IMR-90 (cell line): ENCODE measurements around the gene RBPJ. TPM values are rescaled to one million over a fixed set of nuclear protein-coding genes. Genes with fewer than 3 reads are reported as not detected.
A peak's percentile ranks its signal among the peaks of the same experiment; 100 is the strongest.

Source experiments
- ATAC-seq: fragments of 200-7000 bp; cut with Tn5 transposase; 2 replicates; pipeline ENCODE4 v1.9.1; 2020; ENCODE audit warnings: low read depth, mild to moderate bottlenecking, moderate library complexity
- BruUV-seq: library from RNA; stranded (reverse); fragments of 400-500 nt; replicated peaks from 2 replicates; lab custom pipeline; 2021; lab: Mats Ljungman, UMichigan
- CTCF ChIA-PET: fragments of 300-600 bp; formaldehyde crosslinking; extraction: SDS; loops from one replicate; lab custom pipeline; 2021; ENCODE audit warnings: antibody characterized with exemption; lab: Yijun Ruan, JAX
- POLR2A ChIA-PET: fragments of 300-600 bp; sonication (Branson Sonifier 250); formaldehyde crosslinking; loops from one replicate; lab custom pipeline; 2022; ENCODE audit warnings: antibody characterized with exemption; ENCODE audit not compliant: unreplicated experiment; lab: Charles Lee
- DNase-seq: peaks from one replicate; pipeline ENCODE4 v3.0.0; 2013
- H2AFZ ChIP-seq: replicated peaks from 2 replicates; pipeline ENCODE3; 2013; ENCODE audit warnings: low read length, mild to moderate bottlenecking; ENCODE audit not compliant: poor library complexity
- H2AK5ac ChIP-seq: 2 replicates; pipeline ENCODE4 v1.6.1; 2013; ENCODE audit warnings: low read depth, low read length, inconsistent platforms
- H2AK9ac ChIP-seq: replicated peaks from 2 replicates; pipeline ENCODE3; 2013; ENCODE audit warnings: mild to moderate bottlenecking, low read depth, low read length, moderate library complexity; ENCODE audit not compliant: poor library complexity
- H2BK120ac ChIP-seq: 2 replicates; pipeline ENCODE4 v1.6.1; 2013; ENCODE audit warnings: low read depth, low read length, inconsistent platforms
- H2BK15ac ChIP-seq: 3 replicates; pipeline ENCODE4 v1.6.1; 2013; ENCODE audit warnings: low read depth, low read length, inconsistent platforms
- H2BK20ac ChIP-seq: 2 replicates; pipeline ENCODE4 v1.6.1; 2013; ENCODE audit warnings: low read depth, mild to moderate bottlenecking, inconsistent platforms, low read length, moderate library complexity
- H2BK5ac ChIP-seq: 2 replicates; pipeline ENCODE4 v1.6.1; 2013; ENCODE audit warnings: mild to moderate bottlenecking, low read depth, low read length, inconsistent platforms; ENCODE audit not compliant: poor library complexity, severe bottlenecking
- H3K14ac ChIP-seq: replicated peaks from 2 replicates; pipeline ENCODE4 v1.6.1; 2013; ENCODE audit warnings: low read depth, low read length, inconsistent platforms
- H3K18ac ChIP-seq: 2 replicates; pipeline ENCODE4 v1.6.1; 2013; ENCODE audit warnings: low read depth, low read length, control low read depth
- H3K23ac ChIP-seq: 2 replicates; pipeline ENCODE4 v1.6.1; 2013; ENCODE audit warnings: low read depth, low read length, inconsistent platforms
- H3K27ac ChIP-seq: 2 replicates; pipeline ENCODE4 v1.5.1; 2013; ENCODE audit warnings: mild to moderate bottlenecking, control low read depth, low read length; ENCODE audit not compliant: insufficient read depth
- H3K27me3 ChIP-seq: 2 replicates; pipeline ENCODE4 v1.6.1; 2013; ENCODE audit warnings: low read length; ENCODE audit not compliant: control insufficient read depth, insufficient read depth
- H3K36me3 ChIP-seq: 2 replicates; pipeline ENCODE4 v1.6.1; 2013; ENCODE audit warnings: low read length, mixed read lengths; ENCODE audit not compliant: control insufficient read depth, insufficient read depth
- H3K4ac ChIP-seq: 2 replicates; pipeline ENCODE4 v1.6.1; 2013; ENCODE audit warnings: low read depth, low read length, inconsistent platforms
- H3K4me1 ChIP-seq: 2 replicates; pipeline ENCODE4 v1.6.1; 2013; ENCODE audit warnings: low read length, mixed read lengths; ENCODE audit not compliant: control insufficient read depth, insufficient read depth
- H3K4me2 ChIP-seq: 2 replicates; pipeline ENCODE4 v1.6.1; 2013; ENCODE audit warnings: low read depth, mild to moderate bottlenecking, control low read depth, low read length, moderate library complexity
- H3K4me3 ChIP-seq: 2 replicates; pipeline ENCODE4 v1.5.1; 2013; ENCODE audit warnings: low read depth, mild to moderate bottlenecking, control low read depth, low read length, moderate library complexity; ENCODE audit not compliant: insufficient read depth
- H3K56ac ChIP-seq: 2 replicates; pipeline ENCODE4 v1.6.1; 2013; ENCODE audit warnings: low read length, inconsistent platforms; ENCODE audit not compliant: insufficient read depth; ENCODE audit errors: extremely low read depth
- H3K79me1 ChIP-seq, 2 experiments: 2 replicates each; pipeline ENCODE4 v1.6.1; 2013; ENCODE audit warnings: low read length in 2 of 2, inconsistent platforms in 1 of 2, low read depth in 1 of 2
- H3K9ac ChIP-seq: 2 replicates; pipeline ENCODE4 v1.6.1; 2013; ENCODE audit warnings: low read depth, low read length, control low read depth
- H3K9me1 ChIP-seq: 2 replicates; pipeline ENCODE4 v1.6.1; 2013; ENCODE audit warnings: low read length, inconsistent platforms; ENCODE audit not compliant: insufficient read depth
- H3K9me3 ChIP-seq: 2 replicates; pipeline ENCODE4 v1.6.1; 2013; ENCODE audit warnings: low read length; ENCODE audit not compliant: control insufficient read depth, insufficient read depth
- H4K20me1 ChIP-seq: 2 replicates; pipeline ENCODE4 v1.6.1; 2013; ENCODE audit warnings: low read length, inconsistent platforms; ENCODE audit not compliant: insufficient read depth
- H4K5ac ChIP-seq: 2 replicates; pipeline ENCODE4 v1.6.1; 2013; ENCODE audit warnings: mild to moderate bottlenecking, low read depth, low read length, control low read depth
- H4K8ac ChIP-seq, 2 experiments: 2 replicates each; pipeline ENCODE4 v1.6.1; 2013; ENCODE audit warnings: low read depth in 2 of 2, low read length in 2 of 2, control low read depth in 1 of 2, inconsistent platforms in 1 of 2
- H4K91ac ChIP-seq: 2 replicates; pipeline ENCODE4 v1.6.1; 2013; ENCODE audit warnings: low read depth, low read length, inconsistent platforms; ENCODE audit not compliant: insufficient read depth
- BHLHE40 ChIP-seq: fragments of 150-350 bp; IDR thresholded peaks from 2 replicates; pipeline ENCODE4 v1.6.1; 2016; ENCODE audit warnings: mild to moderate bottlenecking, low read depth, low read length
- MAFK ChIP-seq: IDR thresholded peaks from 2 replicates; pipeline ENCODE4 v1.6.1; 2012; ENCODE audit warnings: low read depth, low read length, improper control_type of control experiment
- NFE2L2 ChIP-seq: fragments of 150-350 bp; IDR thresholded peaks from 2 replicates; pipeline ENCODE4 v1.6.1; 2016; ENCODE audit warnings: low read depth, mild to moderate bottlenecking, low read length
- RAD21 ChIP-seq: IDR thresholded peaks from 2 replicates; pipeline ENCODE4 v1.6.1; 2012; ENCODE audit warnings: low read length, improper control_type of control experiment
- SMC3 ChIP-seq: fragments of 150-350 bp; IDR thresholded peaks from 2 replicates; pipeline ENCODE4 v1.6.1; 2016; ENCODE audit warnings: low read depth, mild to moderate bottlenecking, antibody characterized with exemption, low read length, moderate library complexity
- WGBS, 2 experiments: methylation state at CpG; one replicate each; pipeline versions ENCODE4 v1.1.5 to v1.1.7; 2013; ENCODE audit warnings: missing lambda C conversion rate in 2 of 2; ENCODE audit not compliant: insufficient read length in 1 of 2; ENCODE audit errors: extremely low coverage in 2 of 2; 5-methylcytosine and 5-hydroxymethylcytosine counted together
- dilution Hi-C: fragments of 300-500 bp; cut with HindIII; formaldehyde crosslinking; loops from one replicate; pipeline ENCODE4 v1.14.3; 2018; ENCODE audit warnings: low sequenced_read_pairs; ENCODE audit not compliant: unreplicated experiment
- in situ Hi-C: fragments of 300-500 bp; cut with MboI; formaldehyde crosslinking; loops from 3 replicates; pipeline ENCODE4 v1.14.3; 2019; ENCODE audit warnings: low sequenced_read_pairs, inconsistent platforms, mixed read lengths
- intact Hi-C: fragments of 100-400 bp; cut with micrococcal nuclease; formaldehyde crosslinking; loops from 2 replicates; pipeline ENCODE4 v1.10.0; 2022
- polyA plus RNA-seq, 3 experiments: library from polyadenylated mRNA; depleted of rRNA; stranded (reverse); fragments of >200 nt; gene quantifications; 2 replicates each; pipeline ENCODE4 v1.2.3, GENCODE V29; 2012; ENCODE audit warnings: low replicate concordance in 1 of 3
- total RNA-seq: library from RNA; depleted of rRNA; stranded (reverse); fragments of >200 nt; gene quantifications from 2 replicates; pipeline ENCODE4 v1.2.3, GENCODE V29; 2012
- TF ChIP-seq, protein P1 (sequence below): fragments of 150-350 bp; IDR thresholded peaks from 2 replicates; pipeline ENCODE4 v1.6.1; 2017; ENCODE audit warnings: mild to moderate bottlenecking, antibody characterized with exemption, low read length, low read depth
- TF ChIP-seq, protein P2 (sequence below): fragments of 150-350 bp; IDR thresholded peaks from 2 replicates; pipeline ENCODE4 v1.6.1; 2016; ENCODE audit warnings: low read depth, mild to moderate bottlenecking, low read length, moderate library complexity, borderline replicate concordance
- TF ChIP-seq, protein P3 (sequence below): conservative IDR thresholded peaks from 2 replicates; pipeline ENCODE4 v1.5.1; 2012; ENCODE audit warnings: mild to moderate bottlenecking, low read depth, low read length, improper control_type of control experiment

RBPJ gene
- total and polyA plus RNA-seq, 2 of the 4 experiments (the other 2 are of a cell fraction): 50.3 to 148 TPM

DNA sequence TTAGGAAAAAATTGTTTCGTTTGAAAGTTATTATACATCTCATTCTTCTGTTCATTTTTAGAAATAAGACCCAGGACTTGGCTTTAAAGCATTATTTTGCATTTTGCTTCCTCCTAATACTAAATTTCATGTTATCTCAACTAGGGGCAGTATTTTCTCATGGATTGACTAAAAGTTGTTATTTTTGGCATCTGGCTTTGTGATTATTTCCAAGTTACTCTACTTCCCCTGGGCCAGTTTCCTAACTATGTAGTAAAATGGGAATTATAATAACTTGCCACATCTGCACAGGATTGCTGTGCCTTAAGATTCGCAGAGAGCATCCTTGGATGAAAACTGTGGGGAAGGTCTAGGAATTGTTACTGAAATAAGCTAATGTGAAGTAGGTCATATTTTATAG lies 3.0 kb downstream of the RBPJ start:
- POLR2A ChIA-PET: interaction anchor here (0.6 to 1.4 kb wide), 2 partner anchors 23 to 240 kb away, joined by 3 to 4 read pairs; no protein-coding TSS in a partner anchor
- H3K9ac ChIP-seq: no peak overlapping the region; the same call in 1 of the 2 replicates
- in situ Hi-C loops: loop anchor here (5.0 to 10.0 kb wide), 4 partner anchors 149 to 401 kb away; no protein-coding TSS in a partner anchor

More for the DNA sequence above, 3.0 kb downstream of the RBPJ start:
- H4K91ac ChIP-seq: no peak overlapping the region; the same call in 1 of the 2 replicates
- H4K20me1 ChIP-seq: peaks cover 57% of the 10 kb centered on the region
- H3K56ac ChIP-seq: no peak overlapping the region
- no peak overlapping the region for H3K4me3 ChIP-seq
- no peak overlapping the region for H4K8ac ChIP-seq
- no peak overlapping the region for H2AK9ac ChIP-seq
- H4K5ac ChIP-seq: no peak overlapping the region
- H3K79me1 ChIP-seq: peaks cover 3 to 44% of the 10 kb centered on the region in 2 experiments; a peak in 2 of 4 replicates
- no peak overlapping the region for H2BK120ac ChIP-seq
- no peaks in the 10 kb centered on the region for H3K36me3 ChIP-seq
- CTCF ChIA-PET: interaction anchor here (0.6 kb wide), 1 partner anchor 257 kb away, joined by 5 read pairs; no protein-coding TSS in a partner anchor
- peak overlapping the region; percentile 14; the same call in 1 of the 2 replicates for H3K23ac ChIP-seq
- no peak overlapping the region for H2BK15ac ChIP-seq
- no CpG with 5 or more reads among the region's 2 CpGs for WGBS, 2 experiments
- H3K4ac ChIP-seq: no peak overlapping the region
- H3K18ac ChIP-seq: no peak overlapping the region
- ATAC-seq (no peak), DNase-seq (peak; percentile 68)
- peak overlapping the region; percentile 78 for H3K4me2 ChIP-seq
- H3K4me1 ChIP-seq: peaks cover 9% of the 10 kb centered on the region
- no peak overlapping the region for H2AFZ ChIP-seq
- no peak overlapping the region for H2BK20ac ChIP-seq
- no peak for TF ChIP-seq BHLHE40
- TF ChIP-seq MAFK: no peak
- TF ChIP-seq, protein P1, sequence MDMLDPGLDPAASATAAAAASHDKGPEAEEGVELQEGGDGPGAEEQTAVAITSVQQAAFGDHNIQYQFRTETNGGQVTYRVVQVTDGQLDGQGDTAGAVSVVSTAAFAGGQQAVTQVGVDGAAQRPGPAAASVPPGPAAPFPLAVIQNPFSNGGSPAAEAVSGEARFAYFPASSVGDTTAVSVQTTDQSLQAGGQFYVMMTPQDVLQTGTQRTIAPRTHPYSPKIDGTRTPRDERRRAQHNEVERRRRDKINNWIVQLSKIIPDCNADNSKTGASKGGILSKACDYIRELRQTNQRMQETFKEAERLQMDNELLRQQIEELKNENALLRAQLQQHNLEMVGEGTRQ: no peak
- TF ChIP-seq RAD21: peak; percentile 13
- TF ChIP-seq, protein P2, sequence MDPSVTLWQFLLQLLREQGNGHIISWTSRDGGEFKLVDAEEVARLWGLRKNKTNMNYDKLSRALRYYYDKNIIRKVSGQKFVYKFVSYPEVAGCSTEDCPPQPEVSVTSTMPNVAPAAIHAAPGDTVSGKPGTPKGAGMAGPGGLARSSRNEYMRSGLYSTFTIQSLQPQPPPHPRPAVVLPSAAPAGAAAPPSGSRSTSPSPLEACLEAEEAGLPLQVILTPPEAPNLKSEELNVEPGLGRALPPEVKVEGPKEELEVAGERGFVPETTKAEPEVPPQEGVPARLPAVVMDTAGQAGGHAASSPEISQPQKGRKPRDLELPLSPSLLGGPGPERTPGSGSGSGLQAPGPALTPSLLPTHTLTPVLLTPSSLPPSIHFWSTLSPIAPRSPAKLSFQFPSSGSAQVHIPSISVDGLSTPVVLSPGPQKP: no peak
- TF ChIP-seq, protein P3, sequence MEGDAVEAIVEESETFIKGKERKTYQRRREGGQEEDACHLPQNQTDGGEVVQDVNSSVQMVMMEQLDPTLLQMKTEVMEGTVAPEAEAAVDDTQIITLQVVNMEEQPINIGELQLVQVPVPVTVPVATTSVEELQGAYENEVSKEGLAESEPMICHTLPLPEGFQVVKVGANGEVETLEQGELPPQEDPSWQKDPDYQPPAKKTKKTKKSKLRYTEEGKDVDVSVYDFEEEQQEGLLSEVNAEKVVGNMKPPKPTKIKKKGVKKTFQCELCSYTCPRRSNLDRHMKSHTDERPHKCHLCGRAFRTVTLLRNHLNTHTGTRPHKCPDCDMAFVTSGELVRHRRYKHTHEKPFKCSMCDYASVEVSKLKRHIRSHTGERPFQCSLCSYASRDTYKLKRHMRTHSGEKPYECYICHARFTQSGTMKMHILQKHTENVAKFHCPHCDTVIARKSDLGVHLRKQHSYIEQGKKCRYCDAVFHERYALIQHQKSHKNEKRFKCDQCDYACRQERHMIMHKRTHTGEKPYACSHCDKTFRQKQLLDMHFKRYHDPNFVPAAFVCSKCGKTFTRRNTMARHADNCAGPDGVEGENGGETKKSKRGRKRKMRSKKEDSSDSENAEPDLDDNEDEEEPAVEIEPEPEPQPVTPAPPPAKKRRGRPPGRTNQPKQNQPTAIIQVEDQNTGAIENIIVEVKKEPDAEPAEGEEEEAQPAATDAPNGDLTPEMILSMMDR: peak; percentile 22; the same call in 1 of the 2 replicates
- TF ChIP-seq NFE2L2: no peak
- no peak for TF ChIP-seq SMC3
- TSS peak; percentile 9 for BruUV-seq
- intact Hi-C loops (loop anchor here (2.0 to 10.0 kb wide), 5 partner anchors 87 to 685 kb away; partner anchors contain the start of gene STIM2), dilution Hi-C loops (no loop called here)
- H2BK5ac ChIP-seq: peak overlapping the region; percentile 60
- no peaks in the 10 kb centered on the region for H3K9me3 ChIP-seq
- H3K27me3 ChIP-seq: no peaks in the 10 kb centered on the region
- H2AK5ac ChIP-seq: 0 out of 2 replicates have a peak overlapping the region, but pooled peaks have one; percentile 56
- no peak overlapping the region for H3K14ac ChIP-seq
- no peak overlapping the region for H3K27ac ChIP-seq
- peaks cover 6% of the 10 kb centered on the region for H3K9me1 ChIP-seq
